ENCODE results near the gene DIRAS1.

DIRAS1 gene

GRCh38 chr19:2754659-2755447 is 33.7 kb upstream of the DIRAS1 start:
- no peak for DNase-seq

- DNase-seq: no peak
These were observed 30.3 kb upstream of the DIRAS1 start for GRCh38 chr19:2751438-2751830.

GRCh38 chr19:2750808-2751437 is 29.8 kb upstream of the DIRAS1 start:
- no peak for DNase-seq

- no peak for DNase-seq
These were observed 26.2 kb upstream of the DIRAS1 start for GRCh38 chr19:2747349-2747748.

- no peak for DNase-seq
These were observed 22.9 kb upstream of the DIRAS1 start for GRCh38 chr19:2744113-2744512.

- no peak for DNase-seq
These were observed 21.9 kb upstream of the DIRAS1 start for GRCh38 chr19:2743099-2743498.

GRCh38 chr19:2740314-2740656 is 19.1 kb upstream of the DIRAS1 start:
- DNase-seq: no peak

- peak; percentile 100 for DNase-seq
These were observed 18.6 kb upstream of the DIRAS1 start, which contains the start of gene SLC39A3 for GRCh38 chr19:2739602-2740313. TSS of gene SLC39A3 (minus strand) at chr19:2740017. CDS start at chr19:2737257, 2,760 bp downstream.

GRCh38 chr19:2736550-2737190 is 15.5 kb upstream of the DIRAS1 start:
- no peak for DNase-seq

GRCh38 chr19:2735374-2735773 is 14.2 kb upstream of the DIRAS1 start:
- no peak for DNase-seq

GRCh38 chr19:2734589-2735288 is 13.6 kb upstream of the DIRAS1 start:
- DNase-seq: no peak

- DNase-seq: no peak
These were observed 12.9 kb upstream of the DIRAS1 start for GRCh38 chr19:2733930-2734588.

- no peak for DNase-seq
These were observed 11.7 kb upstream of the DIRAS1 start for GRCh38 chr19:2732883-2733282.

GRCh38 chr19:2732157-2732725 is 11.1 kb upstream of the DIRAS1 start:
- no peak for DNase-seq

GRCh38 chr19:2731181-2731995 is 10.2 kb upstream of the DIRAS1 start:
- no peak for DNase-seq

- DNase-seq: no peak
These were observed 9.0 kb upstream of the DIRAS1 start for GRCh38 chr19:2729943-2730818.

- DNase-seq: no peak
These were observed 7.7 kb upstream of the DIRAS1 start for GRCh38 chr19:2728783-2729387.

GRCh38 chr19:2727640-2727944 is 6.4 kb upstream of the DIRAS1 start:
- DNase-seq: no peak

- DNase-seq: no peak
These were observed 5.9 kb upstream of the DIRAS1 start for GRCh38 chr19:2726904-2727639.
